ENCODE data around the gene TMEM138.

GRCh38 chr11:61406067-61406466 lies 43.9 kb downstream of the TMEM138 start:
- TF ChIP-seq CTCF (IDR thresholded peaks at IDR 0.05 in 4 of 5, conservative IDR thresholded peaks at IDR 0.05 in 1 of 5) (no peak), POLR2A (IDR thresholded peaks at IDR 0.05) (no peak)

All from gastrocnemius medialis (tissue), 4 donors.